ENCODE data around the gene IGSF23.

GRCh38 chr19:44605547-44605946, 7.8 kb upstream of the IGSF23 start:
- no peak for TF ChIP-seq RAD21 (IDR thresholded peaks at IDR 0.05; ENCODE audit: low read length)
- no peak for TF ChIP-seq CTCF (conservative IDR thresholded peaks at IDR 0.05; ENCODE audit: low read depth, low read length)
- no peak for TF ChIP-seq ELK1 (IDR thresholded peaks at IDR 0.05; ENCODE audit: borderline replicate concordance, low read depth, low read length)
- no peak for TF ChIP-seq MAFK (IDR thresholded peaks at IDR 0.05; ENCODE audit: low read depth, low read length)
- TF ChIP-seq POLR2A (IDR thresholded peaks at IDR 0.05; ENCODE audit: low read depth, low read length) = no peak
- TF ChIP-seq, protein P1, sequence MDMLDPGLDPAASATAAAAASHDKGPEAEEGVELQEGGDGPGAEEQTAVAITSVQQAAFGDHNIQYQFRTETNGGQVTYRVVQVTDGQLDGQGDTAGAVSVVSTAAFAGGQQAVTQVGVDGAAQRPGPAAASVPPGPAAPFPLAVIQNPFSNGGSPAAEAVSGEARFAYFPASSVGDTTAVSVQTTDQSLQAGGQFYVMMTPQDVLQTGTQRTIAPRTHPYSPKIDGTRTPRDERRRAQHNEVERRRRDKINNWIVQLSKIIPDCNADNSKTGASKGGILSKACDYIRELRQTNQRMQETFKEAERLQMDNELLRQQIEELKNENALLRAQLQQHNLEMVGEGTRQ (IDR thresholded peaks at IDR 0.05; ENCODE audit: low read depth, low read length) = no peak
- TF ChIP-seq MXI1 (IDR thresholded peaks at IDR 0.05; ENCODE audit: borderline replicate concordance, low read depth, low read length) = no peak

All from IMR-90 (cell line).